Measurements from ENCODE around the gene SIM2.

Gene SIM2

GRCh38 chr21:36735201-36735515, 36.2 kb downstream of the SIM2 start:
- no peak for DNase-seq (ENCODE audit: low spot score)

DNA sequence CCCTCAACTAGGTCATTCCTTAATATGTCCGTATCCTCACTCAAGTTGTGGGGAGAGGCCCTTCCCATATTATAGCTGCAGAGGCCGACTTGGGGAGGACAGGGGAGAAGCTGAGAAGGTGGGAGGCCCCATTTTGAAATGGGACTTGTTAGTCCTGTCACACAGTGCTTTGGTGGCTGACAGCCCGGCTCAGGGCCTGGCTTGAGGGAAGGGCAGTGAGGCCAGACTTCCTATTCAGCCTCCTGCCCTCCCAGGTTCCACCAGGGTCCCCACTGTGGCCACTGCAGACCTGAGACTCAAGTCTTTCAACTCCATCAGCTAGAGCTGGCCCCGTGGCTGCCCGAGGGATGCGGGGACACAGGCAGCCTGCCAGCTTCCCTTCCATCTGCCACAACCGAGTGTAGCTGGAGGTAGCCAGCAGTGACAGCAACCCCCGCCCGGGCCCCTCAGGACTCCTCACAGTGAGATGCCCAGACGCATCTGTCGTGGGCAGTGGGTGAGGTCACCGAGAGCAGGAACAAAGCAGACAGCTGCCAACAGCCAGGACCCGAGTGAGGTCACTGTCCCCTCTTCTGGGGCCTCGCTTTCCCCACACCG, 36.9 kb downstream of the SIM2 start:
- no peak for DNase-seq (ENCODE audit: low spot score)

- DNase-seq (ENCODE audit: low spot score) = no peak
Measured at GRCh38 chr21:36738489-36739126, 39.7 kb downstream of the SIM2 start.

- DNase-seq (ENCODE audit: low spot score) = no peak
Measured at GRCh38 chr21:36741506-36741905, 42.6 kb downstream of the SIM2 start.

GRCh38 chr21:36743008-36743407, 44.1 kb downstream of the SIM2 start:
- no peak for DNase-seq (ENCODE audit: low spot score)

- DNase-seq (ENCODE audit: low spot score) = no peak
Measured at GRCh38 chr21:36743446-36743845, 44.5 kb downstream of the SIM2 start.

GRCh38 chr21:36744190-36744559, 45.3 kb downstream of the SIM2 start:
- DNase-seq (ENCODE audit: low spot score) = no peak

GRCh38 chr21:36744560-36745231, 45.8 kb downstream of the SIM2 start:
- DNase-seq (ENCODE audit: low spot score) = no peak

DNA sequence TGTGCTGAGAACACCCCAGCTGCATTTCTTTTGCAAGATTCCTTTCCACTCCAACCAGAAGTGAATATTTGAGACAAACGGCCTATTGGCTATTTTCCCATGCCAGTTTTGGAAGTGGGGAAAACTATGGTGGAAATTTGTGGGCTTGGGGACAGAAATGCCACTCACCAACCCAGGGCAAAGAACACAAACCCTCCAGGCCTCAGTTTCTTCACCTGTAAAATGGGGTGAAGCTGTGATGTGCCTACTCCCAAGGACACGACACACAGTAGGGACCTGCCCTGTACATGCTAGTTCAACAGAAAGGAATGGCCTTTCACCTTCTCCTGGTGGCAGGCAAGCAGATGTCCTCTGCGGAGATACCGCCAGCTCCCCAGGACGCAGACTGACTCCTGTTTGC, 46.5 kb downstream of the SIM2 start:
- no peak for DNase-seq (ENCODE audit: low spot score)

GRCh38 chr21:36747041-36747814, 48.3 kb downstream of the SIM2 start:
- DNase-seq (ENCODE audit: low spot score) = no peak

DNA sequence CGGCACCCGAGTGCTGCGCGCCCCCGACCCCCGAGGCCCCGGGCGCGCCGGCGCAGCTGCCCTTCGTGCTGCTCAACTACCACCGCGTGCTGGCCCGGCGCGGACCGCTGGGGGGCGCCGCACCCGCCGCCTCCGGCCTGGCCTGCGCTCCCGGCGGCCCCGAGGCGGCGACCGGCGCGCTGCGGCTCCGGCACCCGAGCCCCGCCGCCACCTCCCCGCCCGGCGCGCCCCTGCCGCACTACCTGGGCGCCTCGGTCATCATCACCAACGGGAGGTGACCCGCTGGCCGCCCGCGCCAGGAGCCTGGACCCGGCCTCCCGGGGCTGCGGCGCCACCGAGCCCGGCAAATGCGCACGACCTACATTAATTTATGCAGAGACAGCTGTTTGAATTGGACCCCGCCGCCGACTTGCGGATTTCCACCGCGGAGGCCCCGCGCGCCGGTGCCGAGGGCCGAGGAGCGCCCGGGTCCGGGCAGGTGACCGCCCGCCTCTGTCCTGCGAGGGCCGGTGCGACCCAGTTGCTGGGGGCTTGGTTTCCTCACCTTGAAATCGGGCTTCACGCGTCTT, 49.0 kb downstream of the SIM2 start:
- no peak for DNase-seq (ENCODE audit: low spot score)

DNA sequence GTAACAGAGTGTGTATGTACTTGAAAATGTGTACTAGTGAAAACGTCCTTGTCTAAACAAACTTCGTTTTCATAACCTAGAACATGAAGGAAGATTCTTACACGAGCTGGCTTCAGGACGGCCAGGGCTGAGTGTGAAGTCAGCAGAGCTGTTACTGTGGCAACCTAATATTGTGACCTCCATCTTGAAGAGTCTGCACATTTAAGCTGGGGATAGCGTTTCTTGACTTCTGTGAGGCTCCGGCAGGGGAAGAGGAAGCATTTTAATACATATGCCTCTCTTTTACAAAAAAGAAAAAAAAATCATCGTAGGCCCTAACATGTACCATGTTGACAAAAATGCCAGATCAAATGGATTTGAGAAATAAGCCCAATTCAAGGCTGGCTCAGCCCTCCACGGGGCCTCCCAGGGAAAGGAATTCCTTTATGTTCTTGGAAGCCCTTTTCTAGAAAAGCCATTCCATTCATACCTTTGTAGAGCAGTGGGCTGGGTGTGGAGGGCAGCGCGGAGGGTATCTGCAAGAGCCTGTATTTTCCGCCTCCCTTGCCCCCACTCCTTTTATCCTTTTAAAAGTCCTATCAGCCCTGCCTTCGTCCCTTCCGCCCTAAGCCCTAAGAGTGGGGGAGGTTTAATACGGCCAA, 51.1 kb downstream of the SIM2 start:
- no peak for DNase-seq (ENCODE audit: low spot score)

DNA sequence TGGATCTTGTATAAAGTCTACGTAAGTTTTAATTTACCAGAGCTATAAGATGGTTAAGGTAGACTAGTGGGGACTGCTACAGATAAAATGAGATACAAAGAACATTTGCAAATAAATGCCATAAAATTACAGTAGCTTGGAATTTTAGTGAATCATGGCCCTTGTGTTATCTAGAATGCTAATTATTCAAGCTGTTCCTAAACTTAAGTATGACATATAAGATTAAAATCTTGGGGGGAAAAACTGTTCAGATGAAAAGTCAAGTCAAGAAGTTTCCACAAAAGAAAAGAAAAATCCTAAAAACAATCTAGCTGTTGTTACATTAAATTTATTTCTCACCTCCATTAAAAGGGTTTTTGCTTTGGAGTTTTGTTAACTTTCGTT, 51.7 kb downstream of the SIM2 start:
- no peak for DNase-seq (ENCODE audit: low spot score)

DNA sequence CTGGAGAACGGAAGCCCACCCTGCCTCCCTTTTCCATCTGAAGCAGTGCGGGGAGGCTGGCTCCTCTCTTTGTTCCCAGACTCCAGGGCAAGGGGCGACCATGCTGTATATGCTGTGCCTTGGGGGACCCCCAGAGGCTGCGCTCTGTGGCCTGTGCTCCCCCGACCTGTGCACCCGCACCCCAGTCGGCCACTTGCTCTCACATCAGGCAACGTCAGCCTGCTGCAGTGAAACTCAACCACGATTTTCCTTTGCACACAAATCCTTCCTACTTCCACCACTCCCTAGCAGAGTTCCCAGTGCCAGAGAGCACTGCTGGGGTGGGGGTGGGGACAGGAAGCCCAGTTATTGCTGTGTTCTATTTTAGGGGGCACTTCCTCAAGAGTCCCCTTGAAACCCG, 52.5 kb downstream of the SIM2 start:
- no peak for DNase-seq (ENCODE audit: low spot score)

DNA sequence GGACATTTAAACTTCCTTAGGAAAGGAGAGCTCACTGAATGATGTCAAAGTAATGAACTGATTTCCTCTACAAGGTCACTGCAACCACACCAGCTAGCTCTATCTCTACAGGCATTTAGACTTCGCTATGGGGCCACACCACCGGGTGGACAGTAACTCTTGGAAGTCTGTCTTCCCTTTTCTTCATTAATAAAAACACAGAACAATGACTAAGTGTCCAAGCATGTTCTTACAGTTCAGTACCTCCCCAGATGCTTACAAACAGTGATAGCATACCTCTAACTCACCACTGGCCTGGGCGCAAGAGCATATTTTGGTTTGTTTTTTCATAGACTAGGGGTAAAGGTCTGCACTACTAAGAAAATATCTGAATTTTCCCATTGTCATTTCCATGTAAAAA, 54.6 kb downstream of the SIM2 start:
- DNase-seq (ENCODE audit: low spot score) = no peak

- DNase-seq (ENCODE audit: low spot score) = no peak
Measured at GRCh38 chr21:36754241-36754898, 55.5 kb downstream of the SIM2 start.

- peak; percentile 20 for DNase-seq (ENCODE audit: low spot score)
Measured at GRCh38 chr21:36756527-36756926, 57.6 kb downstream of the SIM2 start.

DNA sequence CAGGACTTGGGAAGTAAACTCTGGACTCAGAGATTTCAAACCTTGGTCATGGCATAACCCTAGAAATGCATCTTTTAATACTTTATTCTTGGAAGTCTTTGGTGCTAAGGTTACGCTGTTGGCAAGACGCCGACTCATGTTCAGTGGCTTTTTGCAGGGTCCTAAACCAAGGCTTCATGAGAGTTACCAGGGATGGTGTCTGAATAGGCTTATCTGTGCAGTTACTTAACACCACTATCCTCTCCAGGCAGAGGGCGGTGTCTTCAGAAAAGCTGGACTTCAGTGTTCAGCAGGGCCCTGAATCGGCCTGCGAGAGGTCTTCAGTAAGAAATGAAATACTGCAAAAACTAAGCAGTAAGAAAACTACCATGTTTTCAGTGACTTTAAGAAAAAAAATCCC, 58.3 kb downstream of the SIM2 start:
- no peak for DNase-seq (ENCODE audit: low spot score)

DNA sequence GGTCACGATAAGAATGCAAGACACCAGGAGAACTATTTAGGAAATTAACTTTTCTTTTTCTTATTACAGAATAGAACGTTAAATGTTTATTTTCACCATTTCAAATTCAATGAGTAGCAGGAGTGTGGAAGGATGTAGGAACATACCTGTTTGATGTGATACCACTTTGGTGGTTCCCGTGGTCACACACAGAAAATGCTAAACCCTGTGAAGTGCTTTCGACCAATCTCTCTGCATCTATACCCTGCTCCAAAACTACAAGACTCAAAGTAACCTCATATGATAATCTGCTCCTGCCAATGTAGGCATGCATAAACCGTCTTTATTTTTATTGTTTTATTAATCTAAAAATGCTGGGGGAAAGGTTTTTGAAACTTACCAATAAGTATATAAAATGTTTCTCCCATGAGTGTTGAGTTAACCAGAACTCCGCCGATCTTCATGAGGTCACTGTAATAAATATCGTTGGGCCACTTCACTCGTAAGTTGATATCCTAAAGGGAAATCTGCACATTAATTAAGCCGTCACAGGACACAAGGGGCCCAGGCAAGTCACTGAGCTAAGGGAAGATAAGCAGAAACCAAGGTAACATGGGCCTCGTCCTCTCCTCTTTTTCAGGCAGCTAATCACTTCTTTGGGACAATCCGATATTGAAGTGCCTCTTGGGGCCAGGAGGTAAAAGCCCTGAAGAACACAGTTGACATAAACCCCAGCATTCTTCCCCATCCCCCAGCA, 60.6 kb downstream of the SIM2 start:
- DNase-seq (ENCODE audit: low spot score) = no peak

DNA sequence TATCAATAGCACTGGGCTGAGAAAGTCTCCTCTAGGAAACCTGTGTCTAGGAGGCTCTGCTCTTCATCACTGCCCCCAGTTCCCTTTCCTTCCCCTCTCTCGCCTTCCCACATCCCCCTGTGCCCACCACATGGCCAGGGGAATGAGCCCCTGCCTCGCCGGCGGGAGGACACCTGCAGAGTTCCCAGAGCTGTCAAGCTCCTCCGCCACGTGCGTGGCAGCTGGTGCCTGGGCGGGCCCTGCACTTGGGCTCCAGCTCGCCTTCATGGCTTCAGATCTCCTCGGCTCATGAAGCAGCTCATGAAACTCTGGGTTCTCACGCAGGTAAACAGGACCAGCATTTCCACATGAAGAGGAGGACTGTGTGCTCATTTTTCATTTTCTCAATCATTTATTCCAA, 62.8 kb downstream of the SIM2 start:
- no peak for DNase-seq (ENCODE audit: low spot score)

- DNase-seq (ENCODE audit: low spot score) = no peak
Measured at GRCh38 chr21:36762642-36763041, 63.7 kb downstream of the SIM2 start.
